Measurements from ENCODE around the gene LONP2. TPM values are rescaled to one million over a fixed set of nuclear protein-coding genes. Genes with fewer than 3 reads are reported as not detected.

LONP2 gene
- total and polyA plus RNA-seq, 2 experiments from 2014 or later, result 12.4 to 25.2 TPM

DNA sequence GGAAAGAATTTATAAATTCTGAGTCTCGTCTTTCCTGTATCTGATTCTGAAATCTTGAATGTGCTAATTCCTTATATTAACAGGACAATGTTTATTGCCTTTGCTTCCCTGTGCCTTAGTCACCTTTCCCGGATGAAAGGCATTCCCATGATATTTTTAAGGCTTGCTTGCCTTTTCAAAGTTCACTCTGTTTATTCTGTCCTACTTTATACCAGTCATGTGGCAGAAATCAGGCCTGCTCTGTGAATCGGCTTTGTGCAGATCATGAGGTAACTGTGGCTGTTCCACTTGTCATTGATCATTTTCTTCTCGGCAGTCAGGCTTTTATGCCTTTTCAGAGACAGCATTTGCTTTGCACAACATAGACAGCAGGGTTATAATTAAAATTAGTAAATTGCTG is 32.0 kb downstream of the LONP2 start (continued):
- no peak for TF ChIP-seq CREB1 (CRISPR knock-in tag; IDR thresholded peaks at IDR 0.05; ENCODE audit: low read depth)

GRCh38 chr16:48277158-48277557 is 33.1 kb downstream of the LONP2 start:
- Mint-ChIP-seq H3K27ac (peak overlapping the region; percentile 1; the same call in 1 of the 2 replicates), H3K27me3 (ENCODE audit: insufficient read depth, low read depth, poor library complexity) (peaks cover 2% of the 10 kb centered on the region), H3K36me3 (ENCODE audit: low read depth) (0 out of 3 replicates have a peak, but pooled peaks cover 2% of the 10 kb centered on the region), H3K9me3 (no peaks in the 10 kb centered on the region), H3K4me3 (no peak overlapping the region), H3K4me1 (peaks cover 36% of the 10 kb centered on the region)
- no peak for ATAC-seq
- no peaks in the 10 kb centered on the region for H3K9me2 ChIP-seq (ENCODE audit: insufficient read depth)
- DNase-seq (ENCODE audit: low spot score), result no peak
- no peak overlapping the region for H3K4me2 ChIP-seq
- TF ChIP-seq NANOG (IDR thresholded peaks at IDR 0.05; ENCODE audit: borderline replicate concordance) (no peak), JUNB (IDR thresholded peaks at IDR 0.05; ENCODE audit: unreplicated experiment) (no peak), STAT1 (IDR thresholded peaks at IDR 0.05; ENCODE audit: unreplicated experiment) (no peak), CTCF (conservative IDR thresholded peaks at IDR 0.05; ENCODE audit: low read depth in 2 of 2) (no peak), EZH2 (IDR thresholded peaks at IDR 0.05; ENCODE audit: low read depth, unreplicated experiment) (no peak), ZNF331 (CRISPR knock-in tag; IDR thresholded peaks at IDR 0.05; ENCODE audit: low read depth) (no peak), CREB1 (CRISPR knock-in tag; IDR thresholded peaks at IDR 0.05; ENCODE audit: low read depth) (no peak), POLR2AphosphoS5 (IDR thresholded peaks at IDR 0.05; ENCODE audit: low read depth) (no peak), EZH2phosphoT487 (IDR thresholded peaks at IDR 0.05; ENCODE audit: unreplicated experiment) (no peak), ZNF114 (CRISPR knock-in tag; IDR thresholded peaks at IDR 0.05) (no peak)
- TF ChIP-seq, protein P1, sequence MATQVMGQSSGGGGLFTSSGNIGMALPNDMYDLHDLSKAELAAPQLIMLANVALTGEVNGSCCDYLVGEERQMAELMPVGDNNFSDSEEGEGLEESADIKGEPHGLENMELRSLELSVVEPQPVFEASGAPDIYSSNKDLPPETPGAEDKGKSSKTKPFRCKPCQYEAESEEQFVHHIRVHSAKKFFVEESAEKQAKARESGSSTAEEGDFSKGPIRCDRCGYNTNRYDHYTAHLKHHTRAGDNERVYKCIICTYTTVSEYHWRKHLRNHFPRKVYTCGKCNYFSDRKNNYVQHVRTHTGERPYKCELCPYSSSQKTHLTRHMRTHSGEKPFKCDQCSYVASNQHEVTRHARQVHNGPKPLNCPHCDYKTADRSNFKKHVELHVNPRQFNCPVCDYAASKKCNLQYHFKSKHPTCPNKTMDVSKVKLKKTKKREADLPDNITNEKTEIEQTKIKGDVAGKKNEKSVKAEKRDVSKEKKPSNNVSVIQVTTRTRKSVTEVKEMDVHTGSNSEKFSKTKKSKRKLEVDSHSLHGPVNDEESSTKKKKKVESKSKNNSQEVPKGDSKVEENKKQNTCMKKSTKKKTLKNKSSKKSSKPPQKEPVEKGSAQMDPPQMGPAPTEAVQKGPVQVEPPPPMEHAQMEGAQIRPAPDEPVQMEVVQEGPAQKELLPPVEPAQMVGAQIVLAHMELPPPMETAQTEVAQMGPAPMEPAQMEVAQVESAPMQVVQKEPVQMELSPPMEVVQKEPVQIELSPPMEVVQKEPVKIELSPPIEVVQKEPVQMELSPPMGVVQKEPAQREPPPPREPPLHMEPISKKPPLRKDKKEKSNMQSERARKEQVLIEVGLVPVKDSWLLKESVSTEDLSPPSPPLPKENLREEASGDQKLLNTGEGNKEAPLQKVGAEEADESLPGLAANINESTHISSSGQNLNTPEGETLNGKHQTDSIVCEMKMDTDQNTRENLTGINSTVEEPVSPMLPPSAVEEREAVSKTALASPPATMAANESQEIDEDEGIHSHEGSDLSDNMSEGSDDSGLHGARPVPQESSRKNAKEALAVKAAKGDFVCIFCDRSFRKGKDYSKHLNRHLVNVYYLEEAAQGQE (IDR thresholded peaks at IDR 0.05; ENCODE audit: unreplicated experiment), result no peak
- TF ChIP-seq, protein P2, sequence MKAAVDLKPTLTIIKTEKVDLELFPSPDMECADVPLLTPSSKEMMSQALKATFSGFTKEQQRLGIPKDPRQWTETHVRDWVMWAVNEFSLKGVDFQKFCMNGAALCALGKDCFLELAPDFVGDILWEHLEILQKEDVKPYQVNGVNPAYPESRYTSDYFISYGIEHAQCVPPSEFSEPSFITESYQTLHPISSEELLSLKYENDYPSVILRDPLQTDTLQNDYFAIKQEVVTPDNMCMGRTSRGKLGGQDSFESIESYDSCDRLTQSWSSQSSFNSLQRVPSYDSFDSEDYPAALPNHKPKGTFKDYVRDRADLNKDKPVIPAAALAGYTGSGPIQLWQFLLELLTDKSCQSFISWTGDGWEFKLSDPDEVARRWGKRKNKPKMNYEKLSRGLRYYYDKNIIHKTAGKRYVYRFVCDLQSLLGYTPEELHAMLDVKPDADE (IDR thresholded peaks at IDR 0.05), result no peak
- TF ChIP-seq, protein P3, sequence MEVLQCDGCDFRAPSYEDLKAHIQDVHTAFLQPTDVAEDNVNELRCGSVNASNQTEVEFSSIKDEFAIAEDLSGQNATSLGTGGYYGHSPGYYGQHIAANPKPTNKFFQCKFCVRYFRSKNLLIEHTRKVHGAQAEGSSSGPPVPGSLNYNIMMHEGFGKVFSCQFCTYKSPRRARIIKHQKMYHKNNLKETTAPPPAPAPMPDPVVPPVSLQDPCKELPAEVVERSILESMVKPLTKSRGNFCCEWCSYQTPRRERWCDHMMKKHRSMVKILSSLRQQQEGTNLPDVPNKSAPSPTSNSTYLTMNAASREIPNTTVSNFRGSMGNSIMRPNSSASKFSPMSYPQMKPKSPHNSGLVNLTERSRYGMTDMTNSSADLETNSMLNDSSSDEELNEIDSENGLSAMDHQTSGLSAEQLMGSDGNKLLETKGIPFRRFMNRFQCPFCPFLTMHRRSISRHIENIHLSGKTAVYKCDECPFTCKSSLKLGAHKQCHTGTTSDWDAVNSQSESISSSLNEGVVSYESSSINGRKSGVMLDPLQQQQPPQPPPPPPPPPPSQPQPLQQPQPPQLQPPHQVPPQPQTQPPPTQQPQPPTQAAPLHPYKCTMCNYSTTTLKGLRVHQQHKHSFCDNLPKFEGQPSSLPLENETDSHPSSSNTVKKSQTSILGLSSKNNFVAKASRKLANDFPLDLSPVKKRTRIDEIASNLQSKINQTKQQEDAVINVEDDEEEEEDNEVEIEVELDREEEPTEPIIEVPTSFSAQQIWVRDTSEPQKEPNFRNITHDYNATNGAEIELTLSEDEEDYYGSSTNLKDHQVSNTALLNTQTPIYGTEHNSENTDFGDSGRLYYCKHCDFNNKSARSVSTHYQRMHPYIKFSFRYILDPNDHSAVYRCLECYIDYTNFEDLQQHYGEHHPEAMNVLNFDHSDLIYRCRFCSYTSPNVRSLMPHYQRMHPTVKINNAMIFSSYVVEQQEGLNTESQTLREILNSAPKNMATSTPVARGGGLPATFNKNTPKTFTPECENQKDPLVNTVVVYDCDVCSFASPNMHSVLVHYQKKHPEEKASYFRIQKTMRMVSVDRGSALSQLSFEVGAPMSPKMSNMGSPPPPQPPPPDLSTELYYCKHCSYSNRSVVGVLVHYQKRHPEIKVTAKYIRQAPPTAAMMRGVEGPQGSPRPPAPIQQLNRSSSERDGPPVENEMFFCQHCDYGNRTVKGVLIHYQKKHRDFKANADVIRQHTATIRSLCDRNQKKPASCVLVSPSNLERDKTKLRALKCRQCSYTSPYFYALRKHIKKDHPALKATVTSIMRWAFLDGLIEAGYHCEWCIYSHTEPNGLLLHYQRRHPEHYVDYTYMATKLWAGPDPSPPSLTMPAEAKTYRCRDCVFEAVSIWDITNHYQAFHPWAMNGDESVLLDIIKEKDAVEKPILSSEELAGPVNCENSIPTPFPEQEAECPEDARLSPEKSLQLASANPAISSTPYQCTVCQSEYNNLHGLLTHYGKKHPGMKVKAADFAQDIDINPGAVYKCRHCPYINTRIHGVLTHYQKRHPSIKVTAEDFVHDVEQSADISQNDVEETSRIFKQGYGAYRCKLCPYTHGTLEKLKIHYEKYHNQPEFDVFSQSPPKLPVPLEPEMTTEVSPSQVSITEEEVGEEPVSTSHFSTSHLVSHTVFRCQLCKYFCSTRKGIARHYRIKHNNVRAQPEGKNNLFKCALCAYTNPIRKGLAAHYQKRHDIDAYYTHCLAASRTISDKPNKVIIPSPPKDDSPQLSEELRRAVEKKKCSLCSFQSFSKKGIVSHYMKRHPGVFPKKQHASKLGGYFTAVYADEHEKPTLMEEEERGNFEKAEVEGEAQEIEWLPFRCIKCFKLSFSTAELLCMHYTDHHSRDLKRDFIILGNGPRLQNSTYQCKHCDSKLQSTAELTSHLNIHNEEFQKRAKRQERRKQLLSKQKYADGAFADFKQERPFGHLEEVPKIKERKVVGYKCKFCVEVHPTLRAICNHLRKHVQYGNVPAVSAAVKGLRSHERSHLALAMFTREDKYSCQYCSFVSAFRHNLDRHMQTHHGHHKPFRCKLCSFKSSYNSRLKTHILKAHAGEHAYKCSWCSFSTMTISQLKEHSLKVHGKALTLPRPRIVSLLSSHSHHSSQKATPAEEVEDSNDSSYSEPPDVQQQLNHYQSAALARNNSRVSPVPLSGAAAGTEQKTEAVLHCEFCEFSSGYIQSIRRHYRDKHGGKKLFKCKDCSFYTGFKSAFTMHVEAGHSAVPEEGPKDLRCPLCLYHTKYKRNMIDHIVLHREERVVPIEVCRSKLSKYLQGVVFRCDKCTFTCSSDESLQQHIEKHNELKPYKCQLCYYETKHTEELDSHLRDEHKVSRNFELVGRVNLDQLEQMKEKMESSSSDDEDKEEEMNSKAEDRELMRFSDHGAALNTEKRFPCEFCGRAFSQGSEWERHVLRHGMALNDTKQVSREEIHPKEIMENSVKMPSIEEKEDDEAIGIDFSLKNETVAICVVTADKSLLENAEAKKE (CRISPR knock-in tag; IDR thresholded peaks at IDR 0.05), result no peak
- no peak overlapping the region for H3K27ac ChIP-seq (ENCODE audit: low read depth)
- H3K79me2 ChIP-seq (replicated peaks; ENCODE audit: insufficient read depth), result no peaks in the 10 kb centered on the region
- no peaks in the 10 kb centered on the region for H3F3A ChIP-seq (replicated peaks; ENCODE audit: low read depth)
- peaks cover 38% of the 10 kb centered on the region for H3K4me1 ChIP-seq (ENCODE audit: insufficient read depth)
- no peak overlapping the region for H2AFZ ChIP-seq
- no peaks in the 10 kb centered on the region for H3K27me3 ChIP-seq (ENCODE audit: insufficient read depth)
- H4K20me1 ChIP-seq (replicated peaks; ENCODE audit: insufficient read depth), result no peaks in the 10 kb centered on the region
- H3K4me3 ChIP-seq, result no peak overlapping the region
- H3K36me3 ChIP-seq (ENCODE audit: insufficient read depth), result no peaks in the 10 kb centered on the region

All from GM23338 (cell line).